C4-2B (cell line): ENCODE data around the gene MTA3.
"Not testable (repeated sequence)": the region's sequence is repeated elsewhere in the genome, so short reads cannot be mapped to it uniquely, and the experiment has no call there.

Experiments
- H3K27ac ChIP-seq: fragments of 450-650 bp; 2 replicates; pipeline ENCODE4 v1.5.1; 2017
- ZFX ChIP-seq: fragments of 450-650 bp; IDR thresholded peaks from 2 replicates; pipeline ENCODE4 v1.6.1; 2017
- TF ChIP-seq, protein P1 (sequence below): fragments of 450-650 bp; conservative IDR thresholded peaks from 2 replicates; pipeline ENCODE4 v1.5.1; 2017; ENCODE audit warnings: mild to moderate bottlenecking

Gene MTA3

DNA sequence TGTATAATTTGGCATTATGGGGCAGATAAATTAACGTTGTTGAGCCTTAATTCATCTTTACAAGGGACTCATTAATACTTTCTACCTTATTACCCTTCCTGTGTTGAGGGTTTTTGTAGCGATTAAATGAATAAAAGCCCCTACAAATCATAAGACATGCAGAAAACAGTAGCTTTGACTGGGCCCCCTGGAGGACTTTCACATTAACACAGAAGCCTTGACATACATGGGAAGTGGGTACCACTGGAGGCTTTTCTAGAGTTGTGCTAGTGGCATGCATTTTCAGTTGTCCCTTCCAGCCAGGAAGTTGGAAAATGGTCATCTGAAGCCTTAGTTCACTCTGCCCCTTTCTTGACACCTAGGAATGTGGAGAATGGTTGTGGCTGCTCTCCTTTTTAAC lies 30.2 kb downstream of the MTA3 start:
- H3K27ac ChIP-seq = no peak overlapping the region
- no peak for TF ChIP-seq ZFX
- TF ChIP-seq, protein P1, sequence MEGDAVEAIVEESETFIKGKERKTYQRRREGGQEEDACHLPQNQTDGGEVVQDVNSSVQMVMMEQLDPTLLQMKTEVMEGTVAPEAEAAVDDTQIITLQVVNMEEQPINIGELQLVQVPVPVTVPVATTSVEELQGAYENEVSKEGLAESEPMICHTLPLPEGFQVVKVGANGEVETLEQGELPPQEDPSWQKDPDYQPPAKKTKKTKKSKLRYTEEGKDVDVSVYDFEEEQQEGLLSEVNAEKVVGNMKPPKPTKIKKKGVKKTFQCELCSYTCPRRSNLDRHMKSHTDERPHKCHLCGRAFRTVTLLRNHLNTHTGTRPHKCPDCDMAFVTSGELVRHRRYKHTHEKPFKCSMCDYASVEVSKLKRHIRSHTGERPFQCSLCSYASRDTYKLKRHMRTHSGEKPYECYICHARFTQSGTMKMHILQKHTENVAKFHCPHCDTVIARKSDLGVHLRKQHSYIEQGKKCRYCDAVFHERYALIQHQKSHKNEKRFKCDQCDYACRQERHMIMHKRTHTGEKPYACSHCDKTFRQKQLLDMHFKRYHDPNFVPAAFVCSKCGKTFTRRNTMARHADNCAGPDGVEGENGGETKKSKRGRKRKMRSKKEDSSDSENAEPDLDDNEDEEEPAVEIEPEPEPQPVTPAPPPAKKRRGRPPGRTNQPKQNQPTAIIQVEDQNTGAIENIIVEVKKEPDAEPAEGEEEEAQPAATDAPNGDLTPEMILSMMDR = no peak

DNA sequence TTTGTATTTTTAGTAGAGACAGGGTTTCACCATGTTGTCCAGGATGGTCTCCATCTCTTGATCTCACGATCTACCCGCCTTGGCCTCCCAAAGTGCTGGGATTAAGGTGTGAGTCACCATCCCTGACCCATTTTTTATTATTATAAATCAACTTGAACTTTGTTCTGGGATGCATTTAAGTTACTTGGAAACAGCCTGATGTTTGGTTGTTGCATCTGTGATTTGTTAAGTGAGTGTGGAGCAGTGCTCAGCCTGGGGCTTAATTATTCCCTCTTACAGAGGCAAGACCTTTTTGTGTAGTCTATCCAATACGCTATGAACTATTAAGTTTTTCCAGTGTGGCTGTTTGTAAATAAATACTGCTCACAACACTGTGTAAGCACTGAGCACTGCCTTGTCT lies 32.6 kb downstream of the MTA3 start:
- TF ChIP-seq, protein P1 = no peak
- no peak for TF ChIP-seq ZFX
- H3K27ac ChIP-seq = no peak overlapping the region

DNA sequence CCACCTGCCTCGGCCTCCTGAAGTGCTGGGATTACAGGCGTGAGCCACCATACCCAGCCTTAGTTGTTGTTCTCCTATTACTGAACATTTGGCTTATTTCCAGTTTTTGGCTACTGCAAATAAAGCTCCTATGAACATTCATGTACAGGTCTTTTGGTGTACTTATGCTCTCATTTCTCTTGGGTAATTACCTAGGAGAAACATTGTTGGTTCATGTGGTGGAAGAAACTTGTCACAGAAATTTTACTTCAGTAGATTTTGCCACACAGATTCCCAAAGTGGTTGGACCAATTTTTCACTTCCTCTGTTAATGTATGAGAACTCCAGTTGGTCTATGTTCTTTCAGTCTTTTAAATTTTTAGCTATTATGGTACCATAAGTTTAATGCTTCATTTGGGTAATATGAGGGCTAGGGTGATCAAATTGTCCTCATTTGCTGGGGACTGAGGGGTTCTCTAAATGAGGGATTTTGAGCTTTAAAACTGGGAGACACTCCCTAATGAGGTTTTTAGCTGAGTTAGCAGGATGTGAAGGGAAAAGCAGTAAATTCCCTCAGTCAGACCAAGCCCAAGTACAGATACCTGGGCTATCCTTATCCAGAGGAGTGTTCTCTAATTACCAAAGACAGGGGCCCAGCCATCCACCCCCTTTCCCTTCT lies 33.9 kb downstream of the MTA3 start:
- H3K27ac ChIP-seq = no peak overlapping the region
- TF ChIP-seq, protein P1 = no peak
- no peak for TF ChIP-seq ZFX

DNA sequence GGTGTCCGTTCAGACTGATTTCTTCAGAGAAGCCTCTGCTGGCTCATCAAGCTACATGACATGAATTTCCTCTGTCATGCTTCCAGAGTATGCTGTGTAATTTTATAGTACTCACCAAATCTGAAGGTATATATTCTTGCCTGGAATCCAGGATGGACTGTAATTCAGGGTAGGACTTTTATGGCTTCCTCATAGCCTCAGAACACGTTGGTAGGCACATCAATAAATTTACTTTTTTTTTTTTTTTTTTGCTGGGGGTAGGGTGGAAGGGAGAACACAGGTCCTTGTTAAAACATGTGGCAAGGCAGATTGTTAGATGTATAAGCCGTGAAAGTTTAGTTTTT lies 34.4 kb downstream of the MTA3 start:
- H3K27ac ChIP-seq = no peak overlapping the region
- no peak for TF ChIP-seq ZFX
- TF ChIP-seq, protein P1 = no peak

DNA sequence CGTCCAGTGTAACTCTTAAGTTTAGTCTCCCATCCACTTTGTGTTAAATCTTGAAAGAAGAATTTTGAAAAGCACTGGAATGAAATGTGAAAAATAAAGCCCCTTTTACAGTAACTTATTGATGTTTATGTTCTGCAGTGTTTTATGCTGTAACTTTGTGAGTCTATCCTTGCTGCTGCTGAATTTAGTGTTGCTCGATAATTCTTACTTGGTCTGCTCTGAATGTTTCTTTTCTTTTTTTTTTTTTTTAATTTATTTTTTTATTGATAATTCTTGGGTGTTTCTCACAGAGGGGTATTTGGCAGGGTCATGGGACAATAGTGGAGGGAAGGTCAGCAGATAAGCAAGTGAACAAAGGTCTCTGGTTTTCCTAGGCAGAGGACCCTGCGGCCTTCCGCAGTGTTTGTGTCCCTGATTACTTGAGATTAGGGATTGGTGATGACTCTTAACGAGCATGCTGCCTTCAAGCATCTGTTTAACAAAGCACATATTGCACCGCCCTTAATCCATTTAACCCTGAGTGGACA lies 36.0 kb downstream of the MTA3 start:
- not testable (repeated sequence) for H3K27ac ChIP-seq

DNA sequence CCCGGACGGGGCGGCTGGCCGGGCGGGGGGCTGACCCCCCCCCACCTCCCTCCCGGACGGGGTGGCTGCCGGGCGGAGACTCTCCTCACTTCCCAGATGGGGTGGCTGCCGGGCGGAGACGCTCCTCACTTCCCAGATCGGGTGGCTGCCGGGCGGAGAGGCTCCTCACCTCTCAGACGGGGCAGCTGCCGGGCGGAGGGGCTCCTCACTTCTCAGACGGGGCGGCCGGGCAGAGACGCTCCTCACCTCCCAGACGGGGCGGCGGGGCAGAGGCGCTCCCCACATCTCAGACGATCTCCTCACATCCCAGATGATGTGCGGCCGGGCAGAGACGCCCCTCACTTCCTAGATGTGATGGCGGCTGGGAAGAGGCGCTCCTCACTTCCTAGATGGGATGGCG lies 37.7 kb downstream of the MTA3 start:
- H3K27ac ChIP-seq = not testable (repeated sequence)

DNA sequence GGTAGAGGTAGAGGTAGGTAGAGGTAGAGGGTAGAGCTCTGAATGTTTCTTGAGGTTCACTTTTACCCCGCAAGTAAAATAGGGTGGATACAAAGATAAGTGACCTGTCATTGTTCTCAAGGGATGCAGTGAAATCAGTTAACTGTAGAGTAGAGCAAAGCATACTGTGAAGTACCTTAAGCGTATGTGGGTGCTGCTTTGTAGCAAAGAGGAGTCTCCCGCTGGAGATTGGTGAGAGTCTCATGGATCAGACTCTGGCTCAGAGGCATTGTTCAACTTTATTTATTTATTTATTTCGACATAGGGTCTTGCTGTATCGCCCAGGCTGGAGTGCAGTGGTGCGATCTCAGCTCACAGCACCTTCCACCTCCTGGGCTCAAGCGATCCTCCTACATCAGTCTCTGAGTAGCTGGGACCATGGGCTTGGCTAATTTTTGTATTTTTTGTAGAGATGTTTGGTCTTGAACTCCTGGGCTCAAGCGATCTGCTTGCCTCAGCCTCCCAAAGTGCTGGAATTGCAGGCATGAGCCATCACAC lies 38.7 kb downstream of the MTA3 start:
- H3K27ac ChIP-seq = no peak overlapping the region
- TF ChIP-seq, protein P1 = no peak
- no peak for TF ChIP-seq ZFX

DNA sequence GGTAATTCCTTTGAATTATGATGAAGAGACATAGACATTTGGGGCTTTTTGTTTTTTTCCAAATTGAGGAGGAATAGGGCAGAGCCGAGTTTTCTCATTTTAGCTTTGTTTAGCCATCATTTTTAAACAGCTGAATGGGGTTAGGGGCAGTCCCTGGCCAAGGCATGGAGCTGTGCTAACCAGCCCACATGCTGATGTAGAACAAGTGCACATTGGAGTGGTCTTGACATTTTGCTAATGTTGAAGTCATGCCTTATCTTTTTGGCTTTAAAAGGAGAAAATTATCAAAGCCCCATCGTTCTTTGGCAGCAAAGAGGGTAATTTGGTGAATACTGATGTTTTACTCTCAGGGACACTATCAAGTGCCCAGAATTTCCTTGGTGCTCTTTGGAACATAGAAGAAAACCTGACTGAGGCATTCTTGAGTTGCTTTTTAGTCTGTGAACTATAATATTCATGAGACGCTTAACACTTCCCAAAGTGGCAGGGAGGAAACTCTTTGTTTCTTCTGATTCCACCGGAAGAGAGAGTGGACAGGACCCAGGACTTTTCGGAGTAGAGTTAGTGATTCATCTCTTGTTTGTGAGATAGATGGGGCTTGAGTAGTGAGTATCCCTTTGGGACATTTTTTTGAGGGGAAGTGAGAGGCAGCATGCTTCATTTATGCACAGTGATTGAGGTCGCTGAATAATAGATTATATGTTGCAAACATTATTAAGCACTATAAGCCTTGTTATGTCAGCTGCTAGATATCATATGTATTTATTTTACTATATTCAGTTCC lies 45.0 kb downstream of the MTA3 start:
- TF ChIP-seq, protein P1 = no peak
- TF ChIP-seq ZFX = no peak
- no peak overlapping the region for H3K27ac ChIP-seq
